Measurements from ENCODE around the gene PLXND1. TPM values are rescaled to one million over a fixed set of nuclear protein-coding genes. Genes with fewer than 3 reads are reported as not detected.

Gene PLXND1
- polyA plus RNA-seq, 3 donors: 124 to 153 (median 144) TPM

- no peak for DNase-seq (ENCODE audit: extremely low read depth in 1 of 11, low read depth in 9 of 11, low spot score in 4 of 11)
These were observed 29.1 kb downstream of the PLXND1 start for GRCh38 chr3:129577366-129577765.

- DNase-seq (ENCODE audit: extremely low read depth in 1 of 11, low read depth in 9 of 11, low spot score in 4 of 11): no peak
These were observed 29.7 kb downstream of the PLXND1 start for GRCh38 chr3:129576514-129577352.

GRCh38 chr3:129575997-129576384, 30.5 kb downstream of the PLXND1 start:
- no peak for DNase-seq (ENCODE audit: extremely low read depth in 1 of 11, low read depth in 9 of 11, low spot score in 4 of 11)

GRCh38 chr3:129575233-129575996, 31.1 kb downstream of the PLXND1 start:
- no peak for DNase-seq (ENCODE audit: extremely low read depth in 1 of 11, low read depth in 9 of 11, low spot score in 4 of 11)

- DNase-seq (ENCODE audit: extremely low read depth in 1 of 11, low read depth in 9 of 11, low spot score in 4 of 11): no peak
These were observed 32.3 kb downstream of the PLXND1 start for GRCh38 chr3:129574206-129574605.

GRCh38 chr3:129573493-129573892, 33.0 kb downstream of the PLXND1 start:
- DNase-seq (ENCODE audit: extremely low read depth in 1 of 11, low read depth in 9 of 11, low spot score in 4 of 11): no peak

- no peak for DNase-seq (ENCODE audit: extremely low read depth in 1 of 11, low read depth in 9 of 11, low spot score in 4 of 11)
These were observed 33.9 kb downstream of the PLXND1 start for GRCh38 chr3:129572603-129573002.

GRCh38 chr3:129571605-129572547, 34.6 kb downstream of the PLXND1 start:
- DNase-seq (ENCODE audit: extremely low read depth in 1 of 11, low read depth in 9 of 11, low spot score in 4 of 11): no peak

- DNase-seq (ENCODE audit: extremely low read depth in 1 of 11, low read depth in 9 of 11, low spot score in 4 of 11): no peak
These were observed 36.6 kb downstream of the PLXND1 start for GRCh38 chr3:129569856-129570255.

- DNase-seq (ENCODE audit: extremely low read depth in 1 of 11, low read depth in 9 of 11, low spot score in 4 of 11): no peak
These were observed 38.5 kb downstream of the PLXND1 start for GRCh38 chr3:129567939-129568338.

- no peak for DNase-seq (ENCODE audit: extremely low read depth in 1 of 11, low read depth in 9 of 11, low spot score in 4 of 11)
These were observed 39.2 kb downstream of the PLXND1 start for GRCh38 chr3:129567176-129567705.

GRCh38 chr3:129565902-129566301, 40.6 kb downstream of the PLXND1 start:
- no peak for DNase-seq (ENCODE audit: extremely low read depth in 1 of 11, low read depth in 9 of 11, low spot score in 4 of 11)

- DNase-seq (ENCODE audit: extremely low read depth in 1 of 11, low read depth in 9 of 11, low spot score in 4 of 11): no peak
These were observed 41.4 kb downstream of the PLXND1 start for GRCh38 chr3:129564981-129565644.

GRCh38 chr3:129563850-129564535, 42.5 kb downstream of the PLXND1 start:
- DNase-seq (ENCODE audit: extremely low read depth in 1 of 11, low read depth in 9 of 11, low spot score in 4 of 11): no peak

GRCh38 chr3:129563332-129563731, 43.1 kb downstream of the PLXND1 start:
- DNase-seq (ENCODE audit: extremely low read depth in 1 of 11, low read depth in 9 of 11, low spot score in 4 of 11): no peak

GRCh38 chr3:129562803-129563202, 43.7 kb downstream of the PLXND1 start:
- no peak for DNase-seq (ENCODE audit: extremely low read depth in 1 of 11, low read depth in 9 of 11, low spot score in 4 of 11)

GRCh38 chr3:129561619-129562248, 44.7 kb downstream of the PLXND1 start:
- DNase-seq (ENCODE audit: extremely low read depth in 1 of 11, low read depth in 9 of 11, low spot score in 4 of 11): no peak
